GM21367 (cell line): Measurements from ENCODE around the gene HPN.
"Not testable (repeated sequence)": the region's sequence is repeated elsewhere in the genome, so short reads cannot be mapped to it uniquely, and the experiment has no call there.

ENCODE experiments used
- ATAC-seq: cut with Tn5 transposase; IDR thresholded peaks from one replicate; pipeline ENCODE4 v1.9.1; 2021; ENCODE audit not compliant: unreplicated experiment

Gene HPN

DNA sequence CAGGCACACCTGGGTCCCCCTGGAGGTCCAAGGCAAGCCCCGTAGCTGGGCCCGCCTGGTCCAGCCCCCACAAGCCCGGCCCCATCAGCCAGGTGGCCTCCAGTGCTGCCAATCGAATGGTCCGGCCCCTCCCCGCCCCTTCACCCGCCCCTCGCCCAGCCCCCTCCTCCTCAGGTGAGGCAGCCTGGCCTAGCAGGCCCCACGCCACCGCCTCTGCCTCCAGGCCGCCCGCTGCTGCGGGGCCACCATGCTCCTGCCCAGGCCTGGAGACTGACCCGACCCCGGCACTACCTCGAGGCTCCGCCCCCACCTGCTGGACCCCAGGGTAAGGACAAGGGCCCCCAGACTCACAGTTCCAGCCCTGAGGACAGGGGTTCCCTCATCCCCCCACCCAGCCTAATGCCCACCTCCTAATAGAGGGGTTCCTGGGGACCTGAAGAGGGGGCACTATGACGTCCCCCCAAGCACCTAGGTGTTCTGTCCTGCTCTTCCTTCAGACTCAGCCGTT, at the start of gene HPN:
Gene HPN (plus strand): TSS at position 174 of the 508 bp plus-strand sequence. CDS start 786 bp downstream, outside the sequence.
- ATAC-seq, result no peak

DNA sequence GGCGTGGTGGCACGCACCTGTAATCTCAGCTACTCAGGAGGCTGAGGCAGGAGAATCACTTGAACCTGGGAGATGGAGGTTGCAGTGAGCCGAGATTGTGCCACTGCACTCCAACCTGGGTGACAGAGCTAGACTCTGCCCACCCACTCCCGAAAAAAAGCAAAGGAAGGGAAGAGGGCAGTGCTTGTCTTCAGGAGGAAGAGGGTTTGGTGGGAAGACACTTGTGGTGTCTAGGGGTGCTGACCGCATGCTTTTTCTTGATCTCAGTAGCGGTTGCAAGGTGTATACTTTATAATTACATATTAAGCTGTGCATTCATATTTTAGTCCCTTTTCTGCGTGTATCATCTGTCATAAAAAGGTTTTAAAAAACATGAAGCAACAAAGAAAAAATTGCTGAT, 48.9 kb upstream of the HPN start:
- not testable (repeated sequence) for ATAC-seq

DNA sequence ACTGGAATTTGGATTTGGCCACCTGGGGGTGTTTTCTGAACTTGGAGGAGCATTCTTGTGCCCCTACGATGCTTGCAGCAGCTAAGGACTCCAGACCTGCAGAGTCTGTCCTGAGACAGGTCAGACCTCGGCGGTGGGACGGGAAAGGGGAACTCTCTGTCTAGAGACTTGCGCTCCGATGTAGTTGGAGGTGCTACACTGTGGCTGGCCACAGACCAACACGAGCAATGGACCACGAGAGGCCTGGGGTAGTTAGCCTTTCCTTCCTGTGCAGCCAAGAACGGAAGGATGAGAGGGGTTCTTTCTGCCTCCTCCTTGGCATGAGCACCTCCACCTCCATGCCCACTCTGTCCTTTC, 47.3 kb upstream of the HPN start:
- ATAC-seq, result no peak

DNA sequence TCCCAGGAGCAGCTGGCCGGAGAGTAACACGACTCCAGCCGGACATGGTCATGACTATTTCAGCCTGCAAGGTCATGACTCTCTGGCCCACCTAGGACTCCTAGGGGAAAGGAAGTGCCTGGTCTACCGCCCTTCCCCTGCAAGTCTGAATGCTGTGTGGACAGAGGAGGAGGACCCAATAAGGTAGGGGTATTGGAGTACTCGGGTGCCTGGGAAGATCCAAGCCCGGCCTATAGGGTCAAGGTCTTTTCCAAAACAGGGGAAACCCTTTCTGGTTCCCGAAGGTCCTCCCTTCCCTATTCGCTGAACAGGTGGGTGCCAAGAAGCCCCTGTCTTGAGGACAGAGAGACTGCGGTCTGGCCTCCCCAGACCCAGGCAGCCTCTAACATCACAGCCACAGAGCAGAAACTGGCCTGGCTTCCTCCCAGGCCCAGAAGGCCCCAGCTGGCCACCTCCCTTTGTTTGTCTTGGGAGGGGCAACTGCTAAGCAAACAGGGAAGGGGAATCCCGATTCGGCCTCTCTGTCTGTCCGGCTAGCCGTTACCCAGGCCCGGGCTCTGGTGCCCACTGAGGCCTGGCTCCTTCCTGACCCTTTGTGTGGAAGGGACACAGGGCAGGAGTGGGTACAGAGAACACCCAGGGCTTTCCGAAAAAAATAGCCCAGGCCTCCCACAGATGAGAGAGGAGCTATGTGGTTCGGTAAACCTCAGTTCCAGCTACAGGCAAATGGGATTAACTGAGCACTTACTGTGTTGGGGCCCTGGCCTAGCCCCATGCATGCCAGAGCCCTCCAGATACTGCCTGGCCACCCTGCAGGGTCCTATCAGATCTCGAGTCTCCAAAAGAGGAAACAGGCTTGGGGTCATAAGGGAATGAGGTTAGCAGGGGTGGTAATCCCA, 46.6 kb upstream of the HPN start:
- no peak for ATAC-seq

DNA sequence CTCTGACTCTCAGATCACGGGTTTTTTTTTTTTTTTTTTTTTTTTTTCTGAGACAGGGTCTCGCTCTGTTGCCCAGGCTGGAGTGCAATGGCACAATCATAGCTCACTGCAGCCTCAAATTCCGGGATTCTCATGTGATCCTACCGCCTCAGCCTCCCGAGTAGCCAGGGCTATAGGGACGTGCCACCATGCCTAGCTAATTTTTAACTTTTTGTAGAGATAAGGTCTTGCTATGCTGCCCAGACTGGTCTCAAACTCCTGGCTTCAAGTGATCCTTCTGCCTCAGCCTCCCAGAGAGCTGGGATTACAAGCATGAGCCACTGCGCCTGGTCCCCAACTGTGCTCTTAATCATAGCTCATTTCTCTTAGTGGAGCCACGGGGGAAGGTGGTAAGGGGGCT, 46.0 kb upstream of the HPN start:
- no peak for ATAC-seq

DNA sequence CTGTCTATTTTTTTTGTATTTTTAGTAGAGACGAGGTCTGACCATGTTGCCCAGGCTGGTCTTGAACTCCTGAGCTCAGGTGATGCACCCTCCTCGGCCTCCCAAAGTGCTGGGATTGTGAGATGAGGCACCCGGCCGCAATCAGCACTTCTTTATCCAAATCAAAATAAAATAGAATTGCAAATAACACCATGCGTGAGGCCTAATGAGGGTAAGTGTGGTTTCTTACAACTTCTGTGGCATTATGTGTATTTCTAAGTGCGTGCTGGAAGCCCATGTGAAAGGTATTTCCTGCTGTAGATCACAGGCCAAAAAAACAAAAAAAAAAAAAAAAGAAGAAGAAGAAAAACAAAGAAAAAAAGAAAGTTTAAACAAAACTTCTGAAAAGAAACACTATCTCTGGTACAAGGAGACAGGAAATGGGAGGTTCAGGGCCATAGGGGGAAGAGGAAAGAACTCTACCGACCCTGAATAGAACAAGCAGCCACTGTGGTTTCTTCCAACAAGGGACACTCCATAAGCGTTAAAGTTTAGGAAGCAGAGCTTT, 44.4 kb upstream of the HPN start:
- ATAC-seq, result no peak

DNA sequence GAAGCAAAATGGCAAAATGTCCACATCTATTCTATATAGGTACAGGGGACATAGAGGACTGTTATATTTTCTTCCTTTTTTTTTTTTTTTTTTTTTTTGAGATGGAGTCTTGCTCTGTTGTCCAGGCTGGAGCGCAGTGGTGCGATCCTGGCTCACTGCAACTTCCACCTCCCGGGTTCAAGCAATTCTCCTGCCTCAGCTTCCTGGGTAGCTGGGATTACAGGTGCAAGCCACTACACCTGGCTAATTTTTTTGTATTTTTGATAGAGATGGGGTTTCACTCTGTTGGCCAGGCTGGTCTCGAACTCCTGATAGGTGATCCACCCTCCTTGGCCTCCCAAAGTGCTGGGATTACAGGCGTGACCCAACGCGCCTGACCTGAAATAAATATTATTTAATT, 43.3 kb upstream of the HPN start:
- not testable (repeated sequence) for ATAC-seq

DNA sequence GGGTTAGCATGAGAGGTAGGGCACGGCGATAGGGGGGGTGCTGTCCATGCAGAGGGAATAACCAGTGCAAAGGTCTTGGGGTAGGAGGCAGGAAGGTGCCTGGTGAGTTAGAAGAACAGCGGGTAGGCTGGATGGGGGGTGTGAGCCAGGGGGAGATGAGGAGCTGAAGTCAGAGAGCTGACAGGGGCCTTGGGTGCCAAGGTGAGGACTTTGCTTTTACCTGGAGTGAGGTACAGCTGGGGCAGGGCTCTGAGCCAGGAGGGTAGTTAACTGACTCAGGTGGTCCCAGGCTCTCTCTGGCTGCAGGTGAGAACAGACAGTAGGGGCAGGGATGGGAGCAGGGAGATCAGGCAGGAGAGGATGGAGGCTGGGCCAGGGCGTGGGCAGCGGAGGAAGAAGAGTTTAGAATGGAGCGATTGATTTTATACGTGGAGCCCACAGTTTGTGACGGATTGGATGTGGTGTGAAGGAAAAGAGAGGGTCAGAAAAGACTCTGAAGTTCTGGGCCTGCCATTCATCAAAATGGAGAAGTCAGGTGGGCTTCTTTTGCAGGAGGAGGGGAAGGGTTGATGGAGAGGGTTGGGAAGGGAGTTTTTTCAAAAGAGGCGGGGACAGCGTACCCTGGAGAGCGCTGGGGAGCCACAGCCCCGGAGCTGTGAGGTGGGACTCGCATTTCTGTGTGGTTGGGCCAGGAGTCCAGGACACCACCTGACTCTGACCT, 42.6 kb upstream of the HPN start:
- ATAC-seq, result no peak

DNA sequence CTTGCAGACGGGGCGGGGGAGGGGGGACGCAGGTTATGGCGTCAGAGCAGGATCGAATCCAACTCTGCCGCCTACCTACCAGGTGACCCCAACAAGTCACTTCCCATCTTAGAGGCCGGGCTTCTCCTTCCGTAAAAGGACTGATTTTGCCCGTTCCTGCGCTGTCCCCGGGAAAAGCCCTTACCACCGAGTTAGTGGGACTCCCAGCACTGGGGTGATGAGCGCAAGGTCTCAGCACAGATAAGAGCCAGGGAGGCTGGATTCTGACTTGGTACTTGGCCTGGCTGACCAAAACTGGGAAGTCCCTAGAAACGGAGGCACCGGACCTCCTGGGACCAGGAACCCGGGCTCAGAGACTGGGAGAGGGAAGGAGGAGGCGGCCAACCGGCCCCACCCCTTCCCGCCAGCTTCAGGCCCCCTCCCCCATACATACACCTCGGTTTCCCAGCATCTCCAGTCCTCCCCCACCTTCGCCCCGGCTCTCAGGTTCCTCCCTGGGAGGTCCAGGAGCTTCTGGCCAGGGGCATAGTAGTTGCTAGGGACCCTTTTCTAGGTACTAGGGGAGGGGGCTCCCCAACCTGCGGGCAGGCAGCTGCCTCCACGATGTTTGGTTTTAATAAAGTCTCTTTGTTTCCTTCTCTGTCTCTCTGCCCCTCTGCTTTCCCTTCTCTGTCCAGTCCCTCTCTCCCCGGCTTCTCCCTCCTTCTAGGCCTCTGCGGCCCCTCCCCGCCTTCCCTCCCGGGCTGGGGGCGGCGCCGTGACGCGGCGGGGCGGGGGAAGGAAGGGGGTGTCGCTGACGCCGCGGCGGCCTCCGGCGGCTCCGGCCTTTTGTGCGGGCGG, 41.8 kb upstream of the HPN start, which contains the start of gene GRAMD1A:
Gene GRAMD1A (plus strand): TSS at position 826 of the 840 bp plus-strand sequence. CDS start 156 bp downstream, outside the sequence.
- ATAC-seq, result no peak

DNA sequence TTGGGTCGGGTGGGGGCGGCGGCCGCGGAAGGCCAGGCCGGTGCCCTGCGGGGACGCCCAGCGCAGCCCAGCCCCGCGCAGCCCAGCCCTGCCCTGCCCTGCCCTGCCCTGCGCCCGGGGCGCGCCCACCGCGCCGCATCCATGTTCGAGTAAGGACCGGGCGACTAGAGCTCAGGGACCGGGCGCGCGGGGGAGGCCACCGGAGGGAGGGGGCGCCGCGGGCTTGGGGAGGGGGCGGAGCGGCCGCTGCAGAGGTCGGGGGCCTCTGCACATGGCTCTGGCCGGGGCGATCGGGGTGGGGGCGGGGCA, 41.2 kb upstream of the HPN start:
- no peak for ATAC-seq

DNA sequence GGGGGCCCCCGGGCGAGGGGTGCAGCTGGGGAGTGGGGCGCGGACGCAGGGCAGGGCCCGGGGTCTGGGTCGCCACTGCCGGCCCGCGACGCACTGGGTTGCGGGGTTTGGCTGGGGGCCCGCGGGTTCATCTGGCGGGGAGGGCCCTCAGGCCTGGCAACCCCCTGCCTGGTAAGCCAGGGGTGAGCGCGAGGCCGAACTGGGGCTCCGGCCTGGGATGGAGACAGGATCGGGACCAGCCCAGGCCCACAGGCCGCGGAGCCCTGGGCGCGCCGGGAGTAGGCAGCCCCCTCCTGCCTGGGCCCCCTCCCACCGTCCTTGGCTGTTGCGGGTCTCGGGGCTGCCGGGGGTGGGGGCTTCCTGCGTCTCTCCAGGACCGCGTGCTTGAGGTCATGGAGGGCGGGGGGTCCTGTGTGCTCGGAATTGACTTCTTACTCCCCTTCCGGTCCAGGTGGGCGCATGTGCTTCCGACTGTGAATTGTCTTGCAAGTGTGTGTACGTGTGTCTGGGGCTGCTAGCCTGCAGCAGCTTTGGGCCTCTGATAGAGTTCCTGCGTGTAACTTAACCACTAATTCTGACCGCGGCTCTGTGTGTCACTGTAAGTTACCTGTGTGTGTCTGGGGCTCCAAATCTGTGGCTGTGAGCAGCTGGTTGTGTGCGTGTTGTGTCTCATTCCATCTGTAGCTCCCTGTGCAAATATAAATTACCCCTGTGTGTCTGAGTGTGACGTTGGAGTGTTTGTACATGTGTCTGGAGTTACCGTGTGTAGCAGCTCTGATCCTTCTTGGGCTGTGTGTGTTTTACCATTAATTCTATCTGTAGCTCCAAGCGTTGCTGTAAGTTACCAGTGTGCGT, 40.6 kb upstream of the HPN start:
- no peak for ATAC-seq

DNA sequence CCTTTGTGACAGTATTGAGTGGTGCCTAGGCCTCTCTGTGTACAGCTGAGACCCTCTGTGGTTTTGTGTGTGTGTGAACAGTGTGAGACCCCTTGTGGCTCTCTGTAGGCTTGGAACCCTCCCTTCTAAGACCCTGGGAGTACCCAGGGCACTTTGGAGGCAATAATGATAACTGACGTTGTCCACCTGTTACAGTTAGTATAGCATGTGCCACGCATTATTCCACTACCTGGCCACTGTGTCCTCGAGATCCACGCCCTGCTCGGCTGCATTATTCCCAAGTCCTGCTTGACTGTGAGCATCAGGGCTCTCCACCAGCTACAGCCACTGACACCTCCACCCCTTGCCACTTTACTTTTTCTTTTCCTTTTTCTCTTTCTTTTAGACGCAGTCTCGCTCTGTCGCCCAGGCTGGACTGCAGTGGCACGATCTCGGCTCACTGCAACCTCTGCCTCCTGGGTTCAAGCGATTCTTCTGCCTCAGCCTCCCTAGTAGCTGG, 39.4 kb upstream of the HPN start:
- no peak for ATAC-seq

DNA sequence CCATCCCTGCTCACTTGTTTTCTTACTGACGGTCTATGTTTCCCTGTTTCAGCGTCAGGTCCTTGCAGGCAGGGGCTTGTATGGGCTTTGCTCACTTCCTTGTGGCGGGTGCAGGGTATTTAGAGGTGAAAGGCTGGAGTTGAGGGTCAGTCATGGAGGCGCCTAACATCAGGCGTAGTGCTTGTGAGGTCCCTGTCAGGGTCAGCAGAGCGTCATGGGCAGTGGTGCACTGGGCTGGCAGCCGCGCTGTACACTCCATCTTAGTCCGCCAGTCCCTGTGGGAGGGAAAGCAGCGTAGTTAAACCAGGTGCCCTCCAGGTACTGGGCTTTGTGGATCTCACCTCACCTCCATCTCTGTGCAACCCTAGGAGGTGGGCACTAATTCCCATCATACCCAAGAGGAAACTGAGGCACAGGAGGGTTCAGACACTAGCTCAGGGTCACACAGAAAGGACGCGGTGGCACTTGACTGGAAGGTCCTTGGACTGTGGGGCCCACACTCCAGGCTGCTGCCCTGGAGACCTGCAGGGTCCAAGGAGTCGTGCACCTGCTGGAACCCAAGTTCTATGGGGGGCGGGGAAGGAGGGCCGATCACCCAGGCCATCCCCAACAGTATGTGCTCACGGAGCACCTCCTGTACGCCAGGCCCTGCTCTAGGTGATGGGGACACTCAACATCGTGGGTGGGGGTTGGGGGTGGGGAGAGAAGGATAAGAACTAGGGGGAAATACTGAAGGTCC, 36.8 kb upstream of the HPN start:
- no peak for ATAC-seq

DNA sequence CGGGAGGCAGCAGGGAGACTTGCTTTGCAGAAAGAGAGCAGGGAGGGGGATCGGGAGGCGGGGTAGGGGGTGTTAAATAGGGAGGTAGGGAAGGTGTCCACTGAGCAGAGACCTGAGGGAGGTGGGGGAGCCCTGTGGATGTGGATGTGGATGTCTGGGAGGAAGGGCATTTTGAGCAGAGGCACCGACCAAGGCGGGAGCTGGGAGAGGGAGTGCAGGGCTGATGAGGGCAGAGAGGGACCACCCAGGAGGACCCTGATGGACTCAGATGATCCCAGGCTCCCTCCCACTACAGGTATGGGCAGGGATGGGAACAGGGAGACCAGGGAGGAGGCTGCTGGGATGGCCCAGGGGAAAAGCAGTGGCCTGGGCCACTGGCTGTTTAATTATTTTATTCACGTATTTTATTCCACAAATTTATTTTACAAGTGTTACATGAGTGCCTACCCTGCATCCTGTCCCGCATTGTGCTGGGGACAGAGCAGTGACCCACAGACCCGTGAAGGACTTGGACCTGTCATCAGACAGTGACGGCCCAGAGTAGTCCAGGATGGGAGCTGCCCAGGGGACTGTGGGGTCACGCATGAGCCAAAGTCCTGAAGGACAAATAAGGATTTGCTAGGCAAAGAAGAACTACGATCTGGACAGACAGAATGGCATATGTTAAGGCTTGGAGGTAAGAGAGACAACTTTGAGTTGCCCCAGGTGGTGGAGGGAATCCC, 36.1 kb upstream of the HPN start:
- no peak for ATAC-seq

DNA sequence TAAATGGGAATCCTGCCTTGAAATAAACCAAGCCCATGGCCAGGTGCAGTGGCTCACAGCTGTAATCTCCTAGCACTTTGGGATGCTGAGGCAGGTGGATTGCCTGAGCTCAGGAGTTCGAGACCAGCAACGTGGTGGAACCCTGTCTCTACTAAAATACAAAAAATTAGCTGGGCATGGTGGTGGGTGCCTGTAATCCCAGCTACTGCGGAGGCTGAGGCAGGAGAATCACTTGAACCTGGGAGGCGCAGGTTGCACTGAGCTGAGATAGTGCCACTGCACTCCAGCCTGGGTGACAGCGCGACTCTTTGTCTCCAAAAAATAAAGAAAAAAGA, 35.5 kb upstream of the HPN start:
- ATAC-seq, result not testable (repeated sequence)

DNA sequence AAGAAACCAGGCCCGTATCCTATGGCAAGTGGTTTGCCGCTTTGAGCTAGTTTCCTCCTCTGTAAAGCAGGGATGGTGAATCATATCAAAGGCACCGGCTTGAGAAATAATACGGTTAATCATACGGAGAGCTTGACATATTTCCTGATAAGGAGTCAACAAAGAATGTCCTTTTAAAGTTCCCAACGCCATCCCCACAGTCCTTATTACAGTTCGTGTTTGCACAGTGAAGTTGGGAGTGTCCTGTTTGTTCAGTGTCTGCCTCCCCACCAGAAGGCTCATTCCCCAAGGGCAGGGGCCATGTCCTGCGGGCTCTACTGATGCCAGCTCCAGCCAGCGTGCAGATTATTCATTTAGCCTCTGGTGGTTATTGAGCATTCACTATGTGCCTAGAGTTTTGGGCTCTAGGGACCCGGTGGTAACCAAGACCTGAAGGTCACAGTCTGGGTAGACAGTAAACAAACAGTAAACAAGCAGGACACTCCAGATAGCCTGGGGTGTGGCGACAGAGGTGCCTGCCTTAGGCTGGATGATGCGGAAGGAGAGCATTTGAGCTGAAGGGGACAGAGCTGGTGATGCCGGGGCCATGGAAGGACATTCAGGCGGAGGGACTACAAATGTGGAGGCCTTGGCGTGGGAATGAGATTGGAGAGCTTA, 35.1 kb upstream of the HPN start:
- ATAC-seq, result no peak

DNA sequence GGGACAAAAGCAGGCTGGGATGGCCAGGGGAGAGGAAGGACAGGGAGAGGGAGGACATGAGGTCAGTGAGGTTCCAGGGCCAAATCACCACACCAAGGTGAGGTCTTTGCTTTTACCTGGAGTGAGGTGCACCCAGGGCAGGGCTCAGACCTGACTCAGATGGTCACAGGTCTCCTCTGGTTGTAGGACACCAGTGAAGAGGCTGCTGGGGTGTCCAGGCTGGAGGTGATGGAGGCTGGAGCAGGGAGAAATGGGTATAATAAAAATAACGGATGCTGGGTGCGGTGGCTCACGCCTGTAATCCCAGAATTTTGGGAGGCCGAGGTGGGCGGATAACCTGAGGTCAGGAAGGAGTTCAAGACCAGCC, 34.5 kb upstream of the HPN start:
- no peak for ATAC-seq

DNA sequence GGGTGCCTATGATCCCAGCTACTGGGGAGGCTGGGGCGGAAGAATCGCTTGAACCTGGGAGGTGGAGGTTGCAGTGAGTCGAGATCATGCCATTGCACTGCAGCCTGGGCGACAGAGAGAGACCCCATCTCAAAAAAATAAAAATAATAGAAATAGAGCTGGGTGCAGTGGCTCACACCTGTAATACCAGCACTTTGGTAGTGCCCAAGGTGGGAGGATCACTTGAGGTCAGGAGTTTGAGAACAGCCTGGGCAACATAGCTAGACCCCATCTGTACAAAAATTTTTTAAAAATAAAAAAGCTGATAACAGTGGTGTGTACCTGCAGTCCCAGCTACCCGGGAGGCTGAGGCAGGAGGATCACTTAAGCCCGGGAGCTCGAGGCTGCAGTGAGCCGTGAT, 34.1 kb upstream of the HPN start:
- not testable (repeated sequence) for ATAC-seq
